A549 (cell line): ENCODE measurements around the gene P3H2. TPM values are rescaled to one million over a fixed set of nuclear protein-coding genes. Genes with fewer than 3 reads are reported as not detected.

ENCODE experiments used
- ATAC-seq, 2 experiments: fragments of 200-7000 bp in 1 of 2; fragments of >200 bp in 1 of 2; cut with Nextera tagmentation in 1 of 2; cut with Tn5 transposase in 1 of 2; 3 replicates each; pipeline versions ENCODE4 v1.8.0 to v1.9.1; 2018 to 2020; ENCODE audit warnings: mild to moderate bottlenecking in 1 of 2, moderate library complexity in 1 of 2
- CTCF ChIA-PET: fragments of 300-600 bp; sonication (Branson Sonifier 250); formaldehyde crosslinking; extraction: SDS; loops from one replicate; lab custom pipeline; 2021; ENCODE audit warnings: antibody characterized with exemption, inconsistent platforms; lab: Yijun Ruan, JAX
- POLR2A ChIA-PET: fragments of 350-600 bp; formaldehyde crosslinking; extraction: SDS; loops from one replicate; lab custom pipeline; 2021; ENCODE audit warnings: antibody characterized with exemption, inconsistent platforms; lab: Yijun Ruan, JAX
- DNase-seq, 2 experiments: peaks; one replicate each; pipeline versions ENCODE4 v3.0.0 to v3.0.0-alpha.2; 2011 to 2016; ENCODE audit warnings: low read depth in 1 of 2, low spot score in 1 of 2
- FAIRE-seq: peaks from 2 replicates; lab custom pipeline; 2011; peaks lifted over from hg19 to GRCh38; lab: Jason Lieb, UNC
- H3K27ac ChIP-seq, 2 experiments: fragments of >200 bp; sonication (Bioruptor Twin); formaldehyde crosslinking; 3 replicates each; pipeline ENCODE4 v1.5.1; 2016 to 2017
- H3K4me1 ChIP-seq: fragments of >200 bp; sonication (Bioruptor Twin); formaldehyde crosslinking; 3 replicates; pipeline ENCODE4 v1.6.1; 2016
- H3K4me2 ChIP-seq: fragments of >200 bp; sonication (Bioruptor Twin); formaldehyde crosslinking; 3 replicates; pipeline ENCODE4 v1.6.1; 2016
- H3K4me3 ChIP-seq: fragments of >200 bp; sonication (Bioruptor Twin); formaldehyde crosslinking; 3 replicates; pipeline ENCODE4 v1.5.1; 2016
- H3K9me3 ChIP-seq: fragments of >200 bp; sonication (Bioruptor Twin); formaldehyde crosslinking; 3 replicates; pipeline ENCODE4 v1.6.1; 2016
- CBX2 ChIP-seq: fragments of 200-600 bp; sonication (generic); IDR thresholded peaks from 2 replicates; pipeline ENCODE4 v1.6.1; 2016; ENCODE audit warnings: low read depth, mild to moderate bottlenecking, borderline replicate concordance
- CHD2 ChIP-seq: fragments of 150-350 bp; IDR thresholded peaks from 2 replicates; pipeline ENCODE4 v1.6.1; 2014; ENCODE audit warnings: low read length; ENCODE audit not compliant: partially characterized antibody
- EP300 ChIP-seq, 2 experiments: fragments of >200 bp; sonication (Bioruptor Twin); formaldehyde crosslinking; IDR thresholded peaks; 2 replicates in 1 of 2; 3 replicates in 1 of 2; pipeline ENCODE4 v1.6.1; 2016 to 2017
- FOSB ChIP-seq: fragments of 250-450 bp; sonication (Bioruptor Pico); IDR thresholded peaks from 2 replicates; pipeline ENCODE4 v1.5.0; 2020; ENCODE audit warnings: mild to moderate bottlenecking, moderate library complexity
- FOSL2 ChIP-seq, 2 experiments: fragments of 450-650 bp in 1 of 2; fragments of >200 bp in 1 of 2; sonication (Bioruptor Twin) in 1 of 2; formaldehyde crosslinking; IDR thresholded peaks; 2 replicates each; pipeline versions ENCODE4 v1.5.0 to v1.6.1; 2016 to 2020; ENCODE audit warnings: mild to moderate bottlenecking in 1 of 2, moderate library complexity in 1 of 2
- GATA3 ChIP-seq: IDR thresholded peaks from 2 replicates; pipeline ENCODE4 v1.6.1; 2012; ENCODE audit warnings: borderline replicate concordance
- HDAC2 ChIP-seq: fragments of 200-600 bp; sonication (generic); IDR thresholded peaks from 2 replicates; pipeline ENCODE4 v1.6.1; 2016
- HMGXB4 ChIP-seq: fragments of 250-450 bp; sonication (Bioruptor Pico); IDR thresholded peaks from 2 replicates; pipeline ENCODE4 v1.5.0; 2021; ENCODE audit warnings: mild to moderate bottlenecking, moderate library complexity, borderline replicate concordance
- HOXA7 ChIP-seq: fragments of 250-450 bp; sonication (Bioruptor Pico); IDR thresholded peaks from 2 replicates; pipeline ENCODE4 v1.5.0; 2020; ENCODE audit warnings: mild to moderate bottlenecking, moderate library complexity
- HOXB13 ChIP-seq: fragments of 250-450 bp; sonication (Bioruptor Pico); IDR thresholded peaks from 2 replicates; pipeline ENCODE4 v1.5.0; 2020; ENCODE audit warnings: low read depth, mild to moderate bottlenecking, moderate library complexity
- HOXB5 ChIP-seq: fragments of 250-450 bp; sonication (Bioruptor Pico); IDR thresholded peaks from 2 replicates; pipeline ENCODE4 v1.5.0; 2020; ENCODE audit warnings: mild to moderate bottlenecking, moderate library complexity
- KDM1A ChIP-seq: fragments of 200-600 bp; sonication (generic); IDR thresholded peaks from 2 replicates; pipeline ENCODE4 v1.6.1; 2016; ENCODE audit warnings: low read depth, mild to moderate bottlenecking
- MAFK ChIP-seq: fragments of 450-650 bp; IDR thresholded peaks from 2 replicates; pipeline ENCODE4 v1.6.1; 2014; ENCODE audit not compliant: partially characterized antibody
- MAX ChIP-seq: IDR thresholded peaks from 2 replicates; pipeline ENCODE4 v1.6.1; 2012
- MAZ ChIP-seq: fragments of 150-350 bp; IDR thresholded peaks from 2 replicates; pipeline ENCODE4 v1.6.1; 2014; ENCODE audit warnings: antibody characterized with exemption, low read depth, low read length, borderline replicate concordance
- MYC ChIP-seq: IDR thresholded peaks from 2 replicates; pipeline ENCODE4 v1.6.1; 2012; ENCODE audit warnings: mild to moderate bottlenecking, inconsistent platforms, low read length, improper control_type of control experiment, borderline replicate concordance
- RAD21 ChIP-seq, 2 experiments: fragments of >200 bp in 1 of 2; sonication (Bioruptor Twin) in 1 of 2; formaldehyde crosslinking in 1 of 2; IDR thresholded peaks in 1 of 2; conservative IDR thresholded peaks in 1 of 2; 2 replicates in 1 of 2; 3 replicates in 1 of 2; pipeline ENCODE4 v1.6.1; 2012 to 2018; ENCODE audit warnings: inconsistent platforms in 1 of 2
- RCOR1 ChIP-seq: fragments of 150-350 bp; IDR thresholded peaks from 2 replicates; pipeline ENCODE4 v1.6.1; 2014; ENCODE audit warnings: antibody characterized with exemption, low read length, low read depth
- SMC3 ChIP-seq: fragments of >200 bp; sonication (Bioruptor Twin); formaldehyde crosslinking; IDR thresholded peaks from 3 replicates; pipeline ENCODE4 v1.6.1; 2018; ENCODE audit warnings: inconsistent platforms
- USF2 ChIP-seq: fragments of 450-650 bp; IDR thresholded peaks from 2 replicates; pipeline ENCODE4 v1.6.1; 2014; ENCODE audit warnings: antibody characterized with exemption
- ZFP36 ChIP-seq: fragments of 450-650 bp; IDR thresholded peaks from 2 replicates; pipeline ENCODE4 v1.6.1; 2014; ENCODE audit warnings: borderline replicate concordance; ENCODE audit not compliant: partially characterized antibody
- ZNF302 ChIP-seq: fragments of 250-450 bp; sonication (Bioruptor Pico); IDR thresholded peaks from 2 replicates; pipeline ENCODE4 v1.9.0; 2021; ENCODE audit warnings: inconsistent platforms, mild to moderate bottlenecking, moderate library complexity
- WGBS: methylation state at CpG from one replicate; pipeline ENCODE4 v1.1.6; 2017; ENCODE audit errors: missing lambda C conversion rate; 5-methylcytosine and 5-hydroxymethylcytosine counted together
- polyA plus RNA-seq, 4 experiments: library from polyadenylated mRNA; depleted of rRNA in 3 of 4; stranded (reverse); fragments of >200 nt; fragmentation: RNase III in 1 of 4; extraction: RNeasy Plus Mini Kit Qiagen cat#74134 plus additional on column Dnase treatment in 1 of 4; gene quantifications; 2 replicates in 3 of 4; 3 replicates in 1 of 4; pipeline ENCODE4 v1.2.3, GENCODE V29; 2011 to 2017
- TF ChIP-seq, protein P1 (sequence below): fragments of >200 bp; sonication (Bioruptor Twin); formaldehyde crosslinking; IDR thresholded peaks from 3 replicates; pipeline ENCODE4 v1.5.1; 2016

Gene P3H2
- polyA plus RNA-seq, 2 of the 4 experiments (the other 2 are of a cell fraction): 56.6 to 72.5 TPM

DNA sequence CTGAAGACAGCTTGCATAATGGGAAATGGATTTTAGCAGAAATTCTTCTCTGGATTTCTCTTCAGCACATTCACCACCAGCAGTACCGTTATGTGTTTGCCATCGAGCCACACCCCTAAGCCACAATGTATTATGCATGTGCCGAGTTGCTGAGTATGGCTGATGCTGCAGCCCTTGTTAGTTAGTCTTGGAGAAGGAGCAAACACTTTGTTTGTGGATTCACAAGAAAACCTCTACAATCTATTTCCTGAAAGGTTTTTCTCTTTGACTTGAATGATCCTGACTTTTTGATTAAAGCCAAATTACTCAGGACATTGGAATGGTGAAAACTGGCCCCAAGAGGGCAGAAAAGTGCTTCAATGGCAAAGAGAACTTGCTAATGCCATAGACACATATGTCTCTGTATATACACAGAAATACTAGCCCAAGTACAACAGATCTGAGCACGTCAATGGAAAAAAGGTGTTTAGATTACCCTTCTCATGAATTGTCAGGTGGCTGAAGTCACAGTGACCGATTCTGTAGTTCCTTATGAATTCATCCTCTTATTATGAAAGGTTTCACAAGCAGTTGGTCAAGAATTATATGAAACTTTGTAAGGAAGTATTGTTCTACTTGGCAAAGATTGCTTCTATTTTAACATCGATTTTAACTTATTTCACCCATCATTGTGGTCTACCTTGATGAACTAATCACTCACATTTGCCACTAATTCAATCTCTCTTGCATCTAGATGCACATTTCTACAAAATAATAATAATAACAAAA, 103.0 kb downstream of the P3H2 start:
- 16% methylated on average over 6 of the region's 6 CpGs for WGBS
- H3K4me1 ChIP-seq: peaks cover 75% of the 10 kb centered on the region
- no peak overlapping the region for H3K4me3 ChIP-seq
- H3K4me2 ChIP-seq: peak overlapping the region; percentile 54
- DNase-seq (peak in 1 of 2 experiments; percentile 77), FAIRE-seq (no peak), ATAC-seq (peak; percentile 82 to 83; a peak in 5 of 6 replicates)
- H3K9me3 ChIP-seq: no peaks in the 10 kb centered on the region
- H3K27ac ChIP-seq: peak overlapping the region; percentile 35 to 76
- ChIA-PET POLR2A (no interaction called here), CTCF (interaction anchor here (0.7 to 1.8 kb wide), 16 partner anchors 9 to 305 kb away, joined by 3 to 5 read pairs (median 3); partner anchors contain the start of genes CLDN1 and P3H2)
- TF ChIP-seq FOSL2 (IDR thresholded peaks at IDR 0.05) (no peak), FOSL2 (CRISPR knock-in tag; IDR thresholded peaks at IDR 0.05) (peak; percentile 75), SMC3 (peak; percentile 85), ZNF302 (CRISPR knock-in tag) (no peak), FOSB (no peak), RAD21 (conservative IDR thresholded peaks at IDR 0.05 in 1 of 2, IDR thresholded peaks at IDR 0.05 in 1 of 2) (peak; percentile 85 to 90), MAFK (no peak)
- TF ChIP-seq, protein P1, sequence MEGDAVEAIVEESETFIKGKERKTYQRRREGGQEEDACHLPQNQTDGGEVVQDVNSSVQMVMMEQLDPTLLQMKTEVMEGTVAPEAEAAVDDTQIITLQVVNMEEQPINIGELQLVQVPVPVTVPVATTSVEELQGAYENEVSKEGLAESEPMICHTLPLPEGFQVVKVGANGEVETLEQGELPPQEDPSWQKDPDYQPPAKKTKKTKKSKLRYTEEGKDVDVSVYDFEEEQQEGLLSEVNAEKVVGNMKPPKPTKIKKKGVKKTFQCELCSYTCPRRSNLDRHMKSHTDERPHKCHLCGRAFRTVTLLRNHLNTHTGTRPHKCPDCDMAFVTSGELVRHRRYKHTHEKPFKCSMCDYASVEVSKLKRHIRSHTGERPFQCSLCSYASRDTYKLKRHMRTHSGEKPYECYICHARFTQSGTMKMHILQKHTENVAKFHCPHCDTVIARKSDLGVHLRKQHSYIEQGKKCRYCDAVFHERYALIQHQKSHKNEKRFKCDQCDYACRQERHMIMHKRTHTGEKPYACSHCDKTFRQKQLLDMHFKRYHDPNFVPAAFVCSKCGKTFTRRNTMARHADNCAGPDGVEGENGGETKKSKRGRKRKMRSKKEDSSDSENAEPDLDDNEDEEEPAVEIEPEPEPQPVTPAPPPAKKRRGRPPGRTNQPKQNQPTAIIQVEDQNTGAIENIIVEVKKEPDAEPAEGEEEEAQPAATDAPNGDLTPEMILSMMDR: peak; percentile 77

DNA sequence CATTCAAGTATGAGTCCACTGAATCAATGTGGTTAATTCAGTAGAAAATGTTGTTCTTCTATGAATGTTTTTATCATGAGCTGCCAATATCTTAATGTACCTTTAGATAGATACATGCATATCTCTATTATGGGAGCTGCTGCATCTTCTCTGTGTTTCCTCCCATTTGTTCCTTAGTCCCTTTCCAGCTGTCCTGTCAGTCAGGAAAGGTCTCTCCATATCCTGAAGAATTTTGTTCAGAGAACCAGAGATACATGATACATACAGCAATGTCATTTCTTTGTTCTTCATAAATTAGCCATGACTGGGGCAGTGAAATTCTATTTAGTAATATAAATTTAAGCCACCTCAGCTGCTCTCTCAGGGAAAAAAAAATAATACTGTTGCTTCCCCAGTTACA, 103.7 kb downstream of the P3H2 start:
- Histone ChIP-seq H3K4me1 (peaks cover 74% of the 10 kb centered on the region), H3K27ac (peak overlapping the region; percentile 35 to 76; a peak in 5 of 6 replicates), H3K4me3 (no peak overlapping the region), H3K4me2 (peak overlapping the region; percentile 54), H3K9me3 (no peaks in the 10 kb centered on the region)
- no peak for TF ChIP-seq HOXA7
- no peak for TF ChIP-seq HOXB13 (CRISPR knock-in tag)
- no peak for TF ChIP-seq EP300 (IDR thresholded peaks at IDR 0.05)
- no peak for TF ChIP-seq CHD2
- no peak for TF ChIP-seq GATA3
- no peak for TF ChIP-seq HDAC2
- TF ChIP-seq HMGXB4 (CRISPR knock-in tag): no peak
- no peak for TF ChIP-seq USF2
- no peak for TF ChIP-seq RAD21 (conservative IDR thresholded peaks at IDR 0.05 in 1 of 2, IDR thresholded peaks at IDR 0.05 in 1 of 2)
- no peak for TF ChIP-seq FOSB
- no peak for TF ChIP-seq FOSL2 (IDR thresholded peaks at IDR 0.05)
- no peak for TF ChIP-seq FOSL2 (CRISPR knock-in tag; IDR thresholded peaks at IDR 0.05)
- TF ChIP-seq HOXB5 (CRISPR knock-in tag): no peak
- no peak for TF ChIP-seq CBX2
- TF ChIP-seq MYC: no peak
- no peak for TF ChIP-seq RCOR1
- no peak for TF ChIP-seq MAZ
- no peak for TF ChIP-seq MAX
- TF ChIP-seq KDM1A: no peak
- TF ChIP-seq ZFP36: no peak
- FAIRE-seq (no peak), ATAC-seq (no peak), DNase-seq (no peak)
- CTCF ChIA-PET: interaction anchor here (0.6 to 1.8 kb wide), 16 partner anchors 10 to 406 kb away, joined by 3 to 8 read pairs (median 4); partner anchors contain the start of genes CLDN1 and P3H2
- POLR2A ChIA-PET: no interaction called here
